Measurements from ENCODE around the gene PGM3. TPM values are rescaled to one million over a fixed set of nuclear protein-coding genes. Genes with fewer than 3 reads are reported as not detected.
A peak's percentile ranks its signal among the peaks of the same experiment; 100 is the strongest.

Gene PGM3
- total RNA-seq, 1 donor from 2014 or later, result 52.4 TPM

DNA sequence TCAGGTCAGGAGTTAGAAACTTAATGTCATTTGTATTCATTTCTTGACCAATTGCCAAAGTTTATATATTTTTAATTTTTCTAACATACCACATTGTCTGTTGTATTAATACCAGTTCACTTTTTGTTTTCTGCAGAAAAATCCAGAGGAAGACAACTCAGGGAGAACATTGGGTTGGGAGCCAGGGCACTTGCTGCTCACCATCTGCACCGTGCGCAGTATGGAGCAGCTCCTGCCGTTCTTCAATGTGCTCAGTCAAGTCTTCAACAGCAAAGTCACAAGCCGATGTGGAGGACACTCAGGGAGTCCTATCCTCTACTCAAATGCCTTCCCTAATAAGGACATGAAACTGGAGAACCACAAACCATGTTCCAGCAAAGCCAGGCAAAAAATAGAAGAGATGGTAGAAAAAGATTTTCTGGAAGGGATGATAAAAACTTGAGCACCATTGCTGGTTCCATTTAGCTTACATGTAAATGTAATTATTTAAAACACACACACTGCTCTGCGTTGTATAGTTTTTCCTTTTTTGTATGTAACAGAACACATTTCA, 25.3 kb downstream of the PGM3 start:
- no peak overlapping the region for H3K27ac Mint-ChIP-seq (ENCODE audit: unreplicated experiment)
- H3K36me3 Mint-ChIP-seq (ENCODE audit: low read depth), result peaks cover 19% of the 10 kb centered on the region
- H3K4me3 Mint-ChIP-seq, result no peak overlapping the region

DNA sequence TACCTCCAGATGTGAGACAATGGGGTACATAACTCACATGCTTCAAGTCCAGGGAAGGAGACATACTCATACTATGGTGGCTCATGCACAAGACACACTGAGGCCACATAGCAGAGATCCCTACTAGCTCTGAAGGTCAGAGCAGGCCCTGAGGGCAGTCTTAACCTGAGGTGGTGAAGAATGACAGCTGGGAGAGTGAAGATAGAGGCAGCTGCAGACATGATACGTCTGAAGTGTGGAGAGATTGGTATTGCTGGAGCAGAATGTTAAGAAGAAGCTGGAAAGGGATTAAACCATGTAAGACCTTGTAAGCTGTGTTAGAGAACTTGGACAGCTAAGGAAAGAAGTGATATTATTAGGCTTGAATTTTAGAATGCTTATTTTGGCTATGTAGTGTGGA, 32.9 kb downstream of the PGM3 start:
- H3K36me3 Mint-ChIP-seq (ENCODE audit: low read depth), result peaks cover 14% of the 10 kb centered on the region
- TF ChIP-seq, protein P1, sequence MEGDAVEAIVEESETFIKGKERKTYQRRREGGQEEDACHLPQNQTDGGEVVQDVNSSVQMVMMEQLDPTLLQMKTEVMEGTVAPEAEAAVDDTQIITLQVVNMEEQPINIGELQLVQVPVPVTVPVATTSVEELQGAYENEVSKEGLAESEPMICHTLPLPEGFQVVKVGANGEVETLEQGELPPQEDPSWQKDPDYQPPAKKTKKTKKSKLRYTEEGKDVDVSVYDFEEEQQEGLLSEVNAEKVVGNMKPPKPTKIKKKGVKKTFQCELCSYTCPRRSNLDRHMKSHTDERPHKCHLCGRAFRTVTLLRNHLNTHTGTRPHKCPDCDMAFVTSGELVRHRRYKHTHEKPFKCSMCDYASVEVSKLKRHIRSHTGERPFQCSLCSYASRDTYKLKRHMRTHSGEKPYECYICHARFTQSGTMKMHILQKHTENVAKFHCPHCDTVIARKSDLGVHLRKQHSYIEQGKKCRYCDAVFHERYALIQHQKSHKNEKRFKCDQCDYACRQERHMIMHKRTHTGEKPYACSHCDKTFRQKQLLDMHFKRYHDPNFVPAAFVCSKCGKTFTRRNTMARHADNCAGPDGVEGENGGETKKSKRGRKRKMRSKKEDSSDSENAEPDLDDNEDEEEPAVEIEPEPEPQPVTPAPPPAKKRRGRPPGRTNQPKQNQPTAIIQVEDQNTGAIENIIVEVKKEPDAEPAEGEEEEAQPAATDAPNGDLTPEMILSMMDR (conservative IDR thresholded peaks at IDR 0.05), result no peak

More for the DNA sequence above, 25.3 kb downstream of the PGM3 start:
- no peak for DNase-seq (ENCODE audit: low read depth, low spot score)
- TF ChIP-seq, protein P1 (conservative IDR thresholded peaks at IDR 0.05), result no peak
- Mint-ChIP-seq H3K9me3 (no peaks in the 10 kb centered on the region), H3K27me3 (ENCODE audit: low read depth) (no peaks in the 10 kb centered on the region), H3K4me1 (no peaks in the 10 kb centered on the region)

DNA sequence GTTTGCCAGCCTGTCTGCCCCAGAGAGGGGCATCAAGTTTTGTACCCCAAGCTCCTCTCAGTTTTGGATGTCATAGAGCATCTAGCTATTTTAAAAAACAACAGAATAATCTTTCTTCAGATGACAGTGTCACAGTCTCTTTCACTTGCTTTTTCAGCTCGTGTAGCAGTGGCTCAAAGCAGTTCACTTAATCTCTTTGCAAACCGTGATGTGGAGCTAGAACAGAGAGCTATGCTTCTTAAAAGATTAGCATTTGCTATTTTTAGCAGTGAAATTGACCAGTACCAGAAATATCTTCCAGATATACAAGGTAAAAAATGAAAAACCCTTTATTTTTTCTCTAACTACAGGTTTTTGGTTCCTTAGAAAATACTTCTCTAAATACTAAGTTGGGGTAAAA, 37.3 kb downstream of the PGM3 start:
- Mint-ChIP-seq H3K4me1 (peaks cover 8% of the 10 kb centered on the region), H3K4me3 (no peak overlapping the region), H3K27me3 (ENCODE audit: low read depth) (no peaks in the 10 kb centered on the region), H3K36me3 (ENCODE audit: low read depth) (peaks cover 9% of the 10 kb centered on the region), H3K9me3 (no peaks in the 10 kb centered on the region), H3K27ac (ENCODE audit: unreplicated experiment) (peak overlapping the region; percentile 92)
- TF ChIP-seq, protein P1 (conservative IDR thresholded peaks at IDR 0.05), result no peak
- no peak for DNase-seq (ENCODE audit: low read depth, low spot score)

More for the DNA sequence above, 32.9 kb downstream of the PGM3 start:
- Mint-ChIP-seq H3K27ac (ENCODE audit: unreplicated experiment) (no peak overlapping the region), H3K4me3 (no peak overlapping the region), H3K27me3 (ENCODE audit: low read depth) (no peaks in the 10 kb centered on the region), H3K9me3 (no peaks in the 10 kb centered on the region), H3K4me1 (no peaks in the 10 kb centered on the region)
- no peak for DNase-seq (ENCODE audit: low read depth, low spot score)

DNA sequence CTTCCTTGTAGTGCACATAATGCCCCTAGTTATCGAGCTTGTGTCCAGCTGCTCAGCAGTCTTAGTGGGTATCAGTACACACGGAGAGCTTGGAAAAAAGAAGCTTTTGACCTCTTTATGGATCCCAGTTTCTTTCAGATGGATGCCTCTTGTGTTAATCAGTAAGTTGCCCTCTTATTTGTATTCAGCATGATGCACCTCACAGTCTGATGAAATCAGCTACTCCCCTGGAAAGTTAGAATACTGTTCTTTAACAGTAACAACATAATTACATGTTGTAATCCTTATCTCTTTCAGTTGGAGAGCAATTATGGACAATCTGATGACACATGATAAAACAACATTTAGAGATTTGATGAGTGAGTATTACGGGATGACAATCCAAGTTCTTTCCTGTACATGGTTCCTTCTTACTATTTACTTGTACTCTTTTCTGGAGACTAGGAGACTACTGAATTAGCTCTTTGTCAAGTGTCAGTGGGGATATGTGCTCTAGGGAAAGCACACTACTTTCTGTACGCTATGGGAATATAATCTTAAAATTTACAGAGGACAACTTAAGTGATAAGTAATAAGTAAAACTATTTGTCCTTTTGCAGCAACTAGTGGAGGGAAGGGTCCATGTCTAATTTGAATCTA, 39.1 kb downstream of the PGM3 start:
- Mint-ChIP-seq H3K27ac (ENCODE audit: unreplicated experiment) (peak overlapping the region; percentile 43), H3K27me3 (ENCODE audit: low read depth) (no peaks in the 10 kb centered on the region), H3K4me3 (no peak overlapping the region), H3K4me1 (peaks cover 12% of the 10 kb centered on the region), H3K9me3 (no peaks in the 10 kb centered on the region), H3K36me3 (ENCODE audit: low read depth) (peaks cover 5% of the 10 kb centered on the region)
- TF ChIP-seq, protein P1 (conservative IDR thresholded peaks at IDR 0.05), result no peak
- no peak for DNase-seq (ENCODE audit: low read depth, low spot score)

DNA sequence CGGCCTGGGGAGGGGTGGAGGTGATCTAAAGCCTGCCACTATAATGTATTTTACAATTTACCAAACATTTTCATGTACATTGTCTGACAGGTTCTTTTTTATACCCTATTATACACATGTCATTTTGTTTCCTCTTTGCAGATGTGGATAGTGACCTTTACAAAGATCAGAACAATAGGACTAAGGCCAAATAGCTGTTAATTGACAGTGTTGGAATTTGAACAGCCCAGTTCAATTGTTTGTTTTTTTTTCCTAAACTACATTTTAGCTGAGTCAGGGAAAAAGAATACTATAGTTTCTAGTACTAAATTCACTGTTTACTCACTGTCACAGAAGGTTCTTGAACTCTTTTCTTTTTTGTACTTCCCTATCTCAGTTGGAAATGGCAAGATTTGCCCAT, 40.2 kb downstream of the PGM3 start:
- no peak overlapping the region for H3K4me3 Mint-ChIP-seq
- TF ChIP-seq, protein P1 (conservative IDR thresholded peaks at IDR 0.05), result no peak
- H3K9me3 Mint-ChIP-seq, result no peaks in the 10 kb centered on the region
- no peak overlapping the region for H3K27ac Mint-ChIP-seq (ENCODE audit: unreplicated experiment)
- H3K4me1 Mint-ChIP-seq, result peaks cover 12% of the 10 kb centered on the region
- DNase-seq (ENCODE audit: low read depth, low spot score), result no peak
- peaks cover 5% of the 10 kb centered on the region for H3K36me3 Mint-ChIP-seq (ENCODE audit: low read depth)
- no peaks in the 10 kb centered on the region for H3K27me3 Mint-ChIP-seq (ENCODE audit: low read depth)

Data from neural crest cell (in vitro differentiated cells).